ENCODE data around the gene TSHZ2.
"Not testable (repeated sequence)": the region's sequence is repeated elsewhere in the genome, so short reads cannot be mapped to it uniquely, and the experiment has no call there.

TSHZ2 gene

DNA sequence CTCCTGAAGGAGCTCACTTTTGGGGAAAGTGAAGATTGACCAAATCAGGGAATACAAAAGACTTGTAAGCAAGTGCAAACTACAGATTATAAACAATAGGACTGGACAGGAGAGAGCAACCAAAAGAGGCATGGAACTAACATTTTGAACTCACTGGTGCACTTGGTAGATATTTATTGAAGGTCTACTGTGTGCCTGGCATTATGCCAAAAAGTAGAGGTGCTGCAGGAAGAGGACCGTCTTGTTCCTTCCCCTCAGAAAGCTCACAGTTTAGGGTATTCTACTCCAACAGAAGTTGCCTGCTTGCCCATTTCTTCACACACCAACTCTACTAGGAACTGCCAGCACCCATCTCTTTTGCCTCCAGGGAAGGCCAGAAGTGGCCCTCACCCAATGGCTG, 10.0 kb upstream of the TSHZ2 start:
- no peak for DNase-seq (ENCODE audit: low read depth, low spot score)

DNA sequence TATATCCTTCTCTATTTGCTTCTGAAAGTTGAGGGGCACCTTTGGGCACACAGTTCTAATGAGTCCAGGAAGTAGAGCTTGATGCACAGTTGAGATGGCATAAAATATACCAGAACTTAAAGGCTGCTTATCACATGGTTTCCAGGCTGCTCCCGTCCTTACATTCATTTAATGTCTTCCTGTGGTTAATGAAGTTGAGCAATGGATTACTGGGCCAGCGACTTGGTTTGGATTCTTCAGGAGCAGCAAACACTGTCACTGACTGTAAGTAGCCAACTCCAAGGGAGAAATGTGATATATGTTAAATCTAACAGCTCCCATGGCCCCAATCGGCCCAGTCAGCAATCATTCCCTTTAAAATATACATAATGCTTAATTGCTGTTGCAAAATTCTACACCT, 9.0 kb upstream of the TSHZ2 start:
- DNase-seq (ENCODE audit: low read depth, low spot score) = no peak

- DNase-seq (ENCODE audit: low read depth, low spot score) = no peak
Measured at GRCh38 chr20:52964131-52964530, 8.0 kb upstream of the TSHZ2 start.

GRCh38 chr20:52965380-52965779, 6.8 kb upstream of the TSHZ2 start:
- DNase-seq (ENCODE audit: low read depth, low spot score) = no peak

- DNase-seq (ENCODE audit: low read depth, low spot score) = no peak
Measured at GRCh38 chr20:52965819-52966218, 6.3 kb upstream of the TSHZ2 start.

DNA sequence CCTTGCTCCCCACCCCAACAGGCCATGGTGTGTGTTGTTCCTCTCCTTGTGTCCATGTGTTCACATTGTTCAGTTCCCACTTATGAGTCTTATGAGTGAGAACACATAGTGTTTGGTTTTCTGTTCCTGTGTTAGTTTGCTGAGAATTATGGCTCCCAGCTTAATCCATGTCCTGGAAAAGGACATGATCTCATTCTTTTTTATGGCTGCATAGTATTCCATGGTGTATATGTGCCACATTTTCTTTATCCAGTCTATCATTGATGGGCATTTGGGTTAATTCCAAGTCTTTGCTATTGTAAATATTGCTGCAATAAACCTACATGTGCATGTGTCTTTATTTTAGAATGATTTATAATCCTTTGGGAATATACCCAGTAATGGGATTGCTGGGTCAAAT, 5.6 kb upstream of the TSHZ2 start:
- not testable (repeated sequence) for DNase-seq (ENCODE audit: low read depth, low spot score)

DNA sequence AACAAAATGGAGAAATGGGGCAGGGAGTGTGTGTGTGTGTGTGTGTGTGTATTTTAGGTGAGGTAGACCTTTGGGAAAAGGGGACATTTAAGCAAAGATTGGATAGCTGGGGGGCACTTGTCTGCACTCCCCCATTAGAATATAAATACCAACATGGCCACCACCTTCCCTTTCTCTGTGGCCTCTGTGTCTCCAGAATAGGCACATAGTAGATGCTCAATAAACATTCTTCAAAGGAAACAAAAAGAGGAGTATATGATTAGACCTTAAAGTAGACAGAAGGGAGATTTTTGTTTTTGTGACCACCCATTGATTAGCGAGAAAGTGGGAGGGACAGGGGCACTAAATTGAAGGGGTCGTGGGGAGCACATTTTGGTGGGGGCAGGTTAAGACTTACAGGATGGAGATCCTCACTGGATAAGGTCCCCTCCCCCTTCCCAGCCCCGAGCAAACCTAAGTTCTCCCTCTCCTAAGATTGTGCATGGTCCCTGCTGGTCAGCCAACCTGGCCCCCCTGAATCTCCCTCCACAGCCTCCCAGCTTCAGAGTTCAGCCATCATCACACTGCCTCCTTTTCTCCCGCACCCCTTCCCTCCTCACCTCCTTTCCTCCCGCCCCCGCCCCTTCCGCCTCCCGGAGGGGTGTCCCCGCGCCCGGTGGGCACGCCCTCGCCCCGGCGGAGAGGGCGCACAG, 514 bp upstream of the TSHZ2 start:
- no peak for DNase-seq (ENCODE audit: low read depth, low spot score)

GRCh38 chr20:52972965-52973819, 1.0 kb downstream of the TSHZ2 start:
- no peak for DNase-seq (ENCODE audit: low read depth, low spot score)

DNA sequence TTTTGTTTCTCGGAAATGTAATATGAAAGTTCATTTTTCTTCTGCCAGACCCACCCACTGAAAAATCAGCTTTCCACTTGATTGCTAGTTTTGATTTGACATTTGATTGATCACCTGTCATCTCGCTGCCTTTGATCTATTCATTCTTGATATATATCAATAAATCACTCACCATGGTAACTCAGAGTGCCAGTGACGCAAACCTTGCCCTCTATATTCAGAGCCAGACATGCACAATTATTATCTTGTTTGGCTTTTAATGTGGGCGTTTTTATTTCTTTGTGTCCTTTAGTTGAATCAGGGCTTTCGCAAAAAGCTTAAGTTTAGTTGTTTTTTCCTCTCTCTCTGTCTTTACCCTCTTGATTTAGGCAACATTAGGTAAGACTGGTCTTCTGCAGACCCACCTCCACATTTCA, 2.0 kb downstream of the TSHZ2 start:
- DNase-seq (ENCODE audit: low read depth, low spot score) = no peak

DNA sequence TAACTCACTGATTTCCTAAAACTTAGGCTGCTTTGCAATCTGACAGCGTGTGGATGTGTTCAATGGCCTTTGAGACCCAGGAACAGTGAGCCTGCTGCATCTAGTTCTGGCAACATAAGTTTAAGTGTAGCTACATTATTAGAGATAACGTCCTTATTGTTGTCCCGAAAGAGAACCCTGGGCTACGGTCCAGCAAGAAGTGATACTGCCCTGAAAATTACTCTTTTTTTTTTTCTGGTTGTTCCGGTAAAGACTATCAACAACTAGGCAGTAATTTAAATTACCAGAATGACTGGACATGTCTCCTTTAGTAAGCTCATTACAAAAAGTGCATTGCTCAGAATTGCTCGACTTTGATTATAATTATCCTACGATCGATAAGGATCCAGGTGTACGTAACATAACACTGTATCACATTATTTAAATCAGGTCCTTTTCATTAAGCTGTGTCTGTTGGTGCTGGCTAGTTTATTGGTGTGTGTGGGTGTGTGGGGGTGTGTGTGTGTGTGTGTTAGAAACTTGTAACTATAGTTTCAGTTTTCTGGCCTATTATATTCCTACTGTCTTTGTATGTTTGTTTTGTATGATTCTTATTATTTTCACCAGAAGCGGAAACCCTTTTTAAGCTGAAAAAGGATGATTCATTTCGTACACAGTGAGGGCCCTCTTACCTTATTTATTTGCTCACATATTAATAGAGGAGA, 3.0 kb downstream of the TSHZ2 start:
- no peak for DNase-seq (ENCODE audit: low read depth, low spot score)

- DNase-seq (ENCODE audit: low read depth, low spot score) = no peak
Measured at GRCh38 chr20:52975803-52976531, 3.8 kb downstream of the TSHZ2 start.

DNA sequence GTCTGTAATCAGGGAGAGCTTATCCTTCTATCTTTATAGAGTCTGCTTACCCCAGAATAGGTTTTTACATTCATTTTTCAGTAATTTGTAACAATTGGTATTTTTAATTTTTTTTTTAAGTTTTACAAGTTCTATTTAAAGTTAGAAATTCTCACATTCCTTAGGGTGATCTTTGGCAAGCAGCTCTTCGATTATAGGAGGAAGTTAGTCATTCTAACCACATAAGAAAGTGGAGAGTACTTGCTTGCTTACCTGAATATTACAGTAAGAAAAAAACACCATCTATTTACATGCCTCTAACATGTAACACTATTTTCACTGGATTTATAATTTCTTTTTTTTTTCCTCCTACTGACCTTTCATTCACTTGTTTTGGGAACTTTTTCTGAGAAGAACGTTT, 6.7 kb downstream of the TSHZ2 start:
- no peak for DNase-seq (ENCODE audit: low read depth, low spot score)

DNA sequence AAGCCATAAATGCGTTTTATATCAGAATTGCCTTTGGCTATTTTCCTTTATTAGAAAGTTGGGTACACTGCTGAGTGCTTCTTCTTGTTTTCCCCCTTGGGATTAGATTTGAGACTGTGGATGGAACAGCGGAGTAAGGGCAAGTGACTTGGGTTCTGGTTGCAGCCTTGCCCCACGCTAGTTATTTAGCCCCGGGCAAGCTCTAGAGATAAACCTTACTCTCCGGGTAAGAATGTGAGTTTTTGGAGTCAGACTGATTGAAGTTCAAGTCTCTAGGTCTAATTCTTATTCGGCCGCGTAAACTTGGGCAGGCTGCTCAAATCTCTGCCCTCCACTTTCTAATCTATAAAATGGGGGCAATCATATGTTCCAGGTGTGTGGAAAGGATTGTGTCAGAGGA, 8.9 kb downstream of the TSHZ2 start:
- no peak for DNase-seq (ENCODE audit: low read depth, low spot score)

- no peak for DNase-seq (ENCODE audit: low read depth, low spot score)
Measured at GRCh38 chr20:52983726-52984450, 11.7 kb downstream of the TSHZ2 start.

DNA sequence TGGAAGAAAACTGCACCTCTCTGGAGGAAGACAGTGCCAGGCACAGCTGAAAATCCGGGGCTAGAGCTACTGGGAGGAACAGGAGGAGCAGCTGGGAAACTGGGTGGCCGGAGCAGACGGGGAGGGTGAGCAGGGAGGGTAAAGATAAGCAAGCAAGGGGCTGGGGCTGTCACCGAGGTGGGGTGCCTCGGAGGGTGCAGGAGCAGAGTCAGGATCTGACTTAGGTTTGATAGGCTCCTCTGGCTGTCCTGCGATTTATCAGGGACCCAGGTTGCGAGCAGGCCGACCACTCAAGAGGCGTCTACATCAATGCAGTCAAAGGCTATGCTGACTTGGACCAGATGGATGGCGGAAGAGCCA, 12.3 kb downstream of the TSHZ2 start:
- no peak for DNase-seq (ENCODE audit: low read depth, low spot score)

DNA sequence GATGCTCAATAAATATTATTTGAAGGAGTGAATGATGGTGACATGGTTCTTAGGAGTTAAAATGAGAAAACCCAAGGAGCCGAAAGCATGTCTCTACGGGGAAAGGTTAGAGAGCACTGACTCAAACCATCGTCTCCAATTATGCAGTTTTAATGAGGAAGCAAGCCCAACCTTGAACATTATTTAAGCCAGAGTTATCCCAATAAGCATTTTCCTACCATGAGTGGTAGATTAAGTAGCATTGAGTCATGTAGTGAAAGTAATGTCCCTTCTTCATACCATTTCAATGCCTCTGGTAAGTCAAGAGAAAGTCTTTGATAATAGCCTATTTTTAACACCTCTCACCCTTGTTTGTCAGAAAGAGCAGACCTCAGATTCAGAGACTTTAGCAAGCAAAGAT, 13.5 kb downstream of the TSHZ2 start:
- no peak for DNase-seq (ENCODE audit: low read depth, low spot score)

DNA sequence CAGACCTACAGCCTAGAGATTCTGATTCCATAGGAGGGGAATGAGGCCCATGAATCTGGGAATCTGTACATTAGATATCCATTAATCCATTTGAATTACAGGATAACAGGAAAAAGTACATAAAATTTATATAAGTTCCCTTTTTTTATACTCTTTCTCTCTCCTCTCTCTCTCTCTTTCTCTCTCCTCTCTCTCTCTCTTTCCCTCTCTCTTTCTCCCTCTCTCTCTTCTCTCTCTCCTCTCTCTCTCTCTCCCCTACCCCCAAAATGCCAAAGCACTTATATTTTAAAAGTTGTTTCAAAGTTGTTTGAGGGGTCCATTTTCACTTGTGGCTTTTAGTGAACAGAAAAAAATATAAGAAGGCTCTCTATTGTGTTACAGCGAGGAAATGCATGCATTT, 15.1 kb downstream of the TSHZ2 start:
- DNase-seq (ENCODE audit: low read depth, low spot score) = no peak

DNA sequence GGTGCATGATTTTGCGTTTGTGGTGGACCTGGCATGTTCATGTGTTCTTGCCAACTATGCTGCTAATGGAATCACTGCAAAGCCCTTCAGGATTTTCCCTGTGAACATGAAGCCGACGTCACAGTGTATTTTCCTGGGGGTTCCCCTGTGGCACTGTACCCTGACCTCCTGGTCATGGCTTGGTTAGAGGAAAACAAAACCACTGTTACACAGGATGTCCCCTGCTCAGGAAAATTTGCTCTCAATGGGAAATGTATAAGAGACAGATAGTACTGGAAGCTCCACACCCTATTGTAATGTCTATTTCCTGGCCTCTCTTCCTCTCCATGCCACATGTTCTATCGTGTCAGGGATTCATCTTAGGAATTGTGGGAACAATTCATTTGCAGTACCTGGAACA, 19.7 kb downstream of the TSHZ2 start:
- DNase-seq (ENCODE audit: low read depth, low spot score) = no peak

DNA sequence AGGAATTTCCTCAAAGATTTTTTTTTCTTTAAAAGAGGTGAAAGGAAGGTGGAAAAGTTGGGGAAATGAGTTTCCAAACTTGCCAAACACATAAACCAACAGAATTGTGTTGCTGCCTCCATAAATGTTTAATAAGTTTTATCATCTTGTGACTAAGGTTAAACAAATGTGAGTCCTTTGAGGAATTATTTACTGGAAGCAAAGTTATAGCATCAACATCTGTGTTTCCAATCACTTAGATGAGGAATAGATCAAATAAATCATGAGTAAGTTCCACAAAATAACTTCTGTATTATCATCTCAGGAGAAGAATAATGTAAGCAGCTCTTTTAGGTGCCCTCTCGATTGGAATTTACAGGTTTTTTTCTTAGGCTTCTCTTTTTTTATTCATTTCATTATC, 20.5 kb downstream of the TSHZ2 start:
- DNase-seq (ENCODE audit: low read depth, low spot score) = no peak

DNA sequence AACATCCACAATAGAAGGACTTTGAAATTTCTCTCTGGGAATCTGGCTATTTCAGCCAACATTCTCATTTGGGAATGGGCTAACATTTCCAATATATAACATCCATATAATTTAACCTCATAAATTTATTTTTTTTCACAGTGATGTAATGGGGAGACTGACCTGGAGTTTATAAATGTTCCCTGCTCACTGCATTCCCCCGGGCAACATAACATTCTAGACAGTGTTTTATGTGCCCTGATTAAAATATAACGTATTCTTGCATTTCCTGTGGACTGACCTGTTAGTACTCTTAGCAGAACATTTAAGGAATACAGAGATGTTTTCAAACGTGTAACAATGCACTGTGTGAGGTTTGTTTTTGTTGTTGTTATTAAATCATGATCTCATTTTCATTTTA, 20.9 kb downstream of the TSHZ2 start:
- no peak for DNase-seq (ENCODE audit: low read depth, low spot score)

DNA sequence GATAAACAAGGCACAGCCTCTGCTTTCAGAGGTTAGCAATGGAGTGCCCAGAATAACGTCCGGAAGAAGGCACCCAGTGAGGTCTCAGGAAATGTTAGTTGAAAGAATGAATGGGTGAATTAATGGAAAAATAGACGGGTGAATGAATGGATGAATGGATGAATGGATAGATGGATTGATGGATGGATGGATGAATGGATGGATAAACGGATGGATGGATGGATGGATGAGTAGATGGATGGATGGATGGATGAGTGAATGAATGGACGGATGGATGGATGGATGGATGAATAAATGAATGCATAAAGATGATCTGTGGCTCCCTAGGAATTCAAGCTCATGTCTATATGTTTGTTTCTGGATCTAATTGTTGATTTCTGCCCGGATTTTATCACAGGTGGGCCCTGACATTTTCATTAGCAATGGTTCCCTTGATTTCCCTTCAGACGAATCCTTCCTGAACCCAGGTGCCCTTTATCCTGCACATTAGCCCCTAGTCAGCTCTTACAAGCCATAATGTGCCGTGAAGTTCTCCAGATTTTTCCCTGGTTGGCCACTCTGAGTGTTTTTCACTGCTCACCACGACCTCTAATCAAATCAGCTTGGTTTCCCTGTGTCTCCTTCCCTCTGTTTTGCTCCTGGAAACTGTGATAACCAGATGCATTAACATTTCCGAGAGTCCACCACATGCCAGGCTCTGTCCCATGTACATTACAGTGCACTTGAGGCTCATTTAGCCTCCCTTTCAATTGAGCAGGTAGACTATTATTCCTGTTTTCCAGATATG, 22.2 kb downstream of the TSHZ2 start:
- DNase-seq (ENCODE audit: low read depth, low spot score) = no peak
